Ovary (tissue), 3 donors: ENCODE measurements around the gene RNFT2.

ENCODE experiments used
- CTCF ChIP-seq, 3 donors: fragments of 450-650 bp in 2 of 3; fragments of 200-600 bp in 1 of 3; IDR thresholded peaks; one replicate each; pipeline versions ENCODE4 v1.5.1 to v1.8.0; 2016 to 2022; ENCODE audit warnings: antibody characterized with exemption in 3 of 3, mild to moderate bottlenecking in 1 of 3
- EP300 ChIP-seq: sonication (generic); formaldehyde crosslinking; IDR thresholded peaks from one replicate; pipeline ENCODE4 v1.6.1; 2017; ENCODE audit warnings: antibody characterized with exemption
- donor health status: DM: no; HTN: no; CAD: no.

DNA sequence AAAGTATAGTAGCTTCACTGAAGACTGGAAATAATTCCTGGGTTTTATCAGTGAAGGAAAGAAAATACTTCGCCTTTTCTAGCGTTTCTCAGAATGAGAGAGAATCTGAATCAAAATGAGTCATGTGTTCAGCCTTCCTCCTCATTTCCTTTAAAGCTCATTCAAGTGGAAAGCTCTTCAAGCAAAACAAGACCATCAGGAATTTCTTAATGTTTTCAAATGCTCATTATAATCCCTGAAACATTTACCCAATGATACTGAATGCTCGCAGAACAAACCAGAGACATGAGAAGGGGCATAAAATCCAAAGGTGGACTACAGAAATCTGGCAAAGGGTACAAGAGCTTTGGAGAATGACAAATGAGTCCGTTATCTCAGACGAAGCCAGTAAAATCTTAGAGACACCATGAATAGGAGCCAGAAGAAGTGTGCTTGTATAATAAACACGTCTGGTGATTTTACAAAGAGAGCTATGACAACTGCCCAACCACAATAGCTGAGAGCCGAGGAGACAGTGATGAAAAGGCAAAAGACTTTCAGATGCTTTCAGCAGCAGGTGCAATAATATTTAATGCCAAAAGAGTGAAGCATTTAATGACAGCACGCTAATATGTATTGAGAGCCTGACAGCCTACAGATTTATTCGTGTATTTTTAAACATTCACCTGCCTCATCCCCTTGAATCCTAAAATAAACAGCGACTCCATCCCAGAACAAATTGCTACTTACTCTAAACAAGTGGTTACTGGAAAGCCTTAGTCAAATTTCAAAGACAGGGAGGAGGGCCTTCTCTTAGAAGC is 19.3 kb upstream of the RNFT2 start:
- TF ChIP-seq CTCF (IDR thresholded peaks at IDR 0.05) (no peak), EP300 (no peak)
